Measurements from ENCODE around the gene NXPH2.
"Not testable (repeated sequence)": the region's sequence is repeated elsewhere in the genome, so short reads cannot be mapped to it uniquely, and the experiment has no call there.

NXPH2 gene

GRCh38 chr2:138760676-138761075 is 19.5 kb downstream of the NXPH2 start:
- no peak overlapping the region for H2AFZ ChIP-seq (ENCODE audit: low read length, unreplicated experiment)
- H3K4me3 ChIP-seq (ENCODE audit: low read depth, low read length) = no peak overlapping the region
- H3K36me3 ChIP-seq (ENCODE audit: insufficient read depth, low read length) = no peaks in the 10 kb centered on the region
- no peaks in the 10 kb centered on the region for H3K4me1 ChIP-seq (ENCODE audit: control insufficient read depth, insufficient read depth, low read length, unreplicated experiment)
- peaks cover 31% of the 10 kb centered on the region for H3K27me3 ChIP-seq (ENCODE audit: insufficient read depth, low read length)
- no peak overlapping the region for H3K27ac ChIP-seq (ENCODE audit: low read depth, low read length)
- no peaks in the 10 kb centered on the region for H3K79me2 ChIP-seq (ENCODE audit: control insufficient read depth, insufficient read depth, low read length, unreplicated experiment)

DNA sequence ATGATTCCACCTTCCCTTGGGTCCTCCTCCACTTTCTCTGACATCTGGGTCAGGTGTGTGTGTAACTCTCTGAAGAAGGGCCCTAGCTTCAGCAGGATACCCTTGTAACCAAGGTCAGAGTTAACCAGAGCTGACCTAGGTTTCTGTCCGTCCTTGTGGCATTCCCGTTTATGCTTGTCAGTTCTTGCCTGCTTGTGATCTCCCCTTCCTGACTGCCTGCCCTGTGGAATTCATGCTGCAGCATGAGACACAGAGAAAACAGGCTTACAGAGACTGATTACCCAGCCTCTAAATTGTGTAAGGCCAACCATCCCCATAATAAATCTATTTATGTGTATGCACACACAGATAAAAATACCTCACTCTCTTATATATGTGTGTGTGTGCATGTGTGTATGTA is 22.8 kb downstream of the NXPH2 start:
- no peak overlapping the region for H3K27ac ChIP-seq (ENCODE audit: low read depth, low read length)
- H3K36me3 ChIP-seq (ENCODE audit: insufficient read depth, low read length) = no peaks in the 10 kb centered on the region
- H3K79me2 ChIP-seq (ENCODE audit: control insufficient read depth, insufficient read depth, low read length, unreplicated experiment) = no peaks in the 10 kb centered on the region
- H2AFZ ChIP-seq (ENCODE audit: low read length, unreplicated experiment) = no peak overlapping the region
- no peaks in the 10 kb centered on the region for H3K4me1 ChIP-seq (ENCODE audit: control insufficient read depth, insufficient read depth, low read length, unreplicated experiment)
- no peak overlapping the region for H3K4me3 ChIP-seq (ENCODE audit: low read depth, low read length)
- peaks cover 19% of the 10 kb centered on the region for H3K27me3 ChIP-seq (ENCODE audit: insufficient read depth, low read length)

- Histone ChIP-seq H3K79me2 (ENCODE audit: control insufficient read depth, insufficient read depth, low read length, unreplicated experiment) (no peaks in the 10 kb centered on the region), H2AFZ (ENCODE audit: low read length, unreplicated experiment) (no peak overlapping the region), H3K4me3 (ENCODE audit: low read depth, low read length) (no peak overlapping the region), H3K27ac (ENCODE audit: low read depth, low read length) (no peak overlapping the region), H3K27me3 (ENCODE audit: insufficient read depth, low read length) (no peaks in the 10 kb centered on the region; the same call in 1 of the 2 replicates), H3K4me1 (ENCODE audit: control insufficient read depth, insufficient read depth, low read length, unreplicated experiment) (no peaks in the 10 kb centered on the region), H3K36me3 (ENCODE audit: insufficient read depth, low read length) (no peaks in the 10 kb centered on the region)
Measured at GRCh38 chr2:138752197-138752956, 27.8 kb downstream of the NXPH2 start.

- Histone ChIP-seq H3K4me1 (ENCODE audit: control insufficient read depth, insufficient read depth, low read length, unreplicated experiment) (no peaks in the 10 kb centered on the region), H3K4me3 (ENCODE audit: low read depth, low read length) (no peak overlapping the region), H3K36me3 (ENCODE audit: insufficient read depth, low read length) (no peaks in the 10 kb centered on the region), H3K27me3 (ENCODE audit: insufficient read depth, low read length) (no peaks in the 10 kb centered on the region; the same call in 1 of the 2 replicates), H3K79me2 (ENCODE audit: control insufficient read depth, insufficient read depth, low read length, unreplicated experiment) (no peaks in the 10 kb centered on the region), H2AFZ (ENCODE audit: low read length, unreplicated experiment) (no peak overlapping the region), H3K27ac (ENCODE audit: low read depth, low read length) (no peak overlapping the region)
Measured at GRCh38 chr2:138744713-138745112, 35.5 kb downstream of the NXPH2 start.

DNA sequence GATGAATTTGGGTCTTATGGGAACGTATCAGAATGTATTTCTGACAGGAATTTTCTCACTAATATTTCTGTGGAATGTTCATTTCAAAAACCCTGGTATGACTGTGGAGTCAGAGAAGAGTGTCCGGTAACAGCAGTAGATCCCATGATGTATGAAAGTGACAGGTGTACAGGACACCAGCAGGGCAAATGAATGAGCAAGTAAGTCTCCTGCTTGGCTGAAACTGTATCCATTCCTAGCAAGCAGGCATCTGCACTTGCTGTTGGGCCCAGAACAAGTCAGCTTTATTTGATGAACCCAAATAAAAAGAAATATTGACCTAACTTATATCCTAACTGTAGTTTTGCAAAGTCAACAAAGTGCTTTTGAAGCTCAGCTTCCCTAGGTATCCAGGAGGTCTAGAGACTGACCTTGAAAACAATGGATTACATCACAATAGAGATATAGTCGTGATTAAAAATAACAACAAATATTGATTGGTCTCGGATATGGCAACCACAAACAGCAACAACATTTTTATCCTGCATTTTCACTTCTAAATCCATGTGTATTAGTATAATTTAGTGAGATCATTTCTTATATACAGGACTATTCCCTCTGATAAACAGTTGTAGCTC is 37.6 kb downstream of the NXPH2 start:
- Histone ChIP-seq H3K27ac (ENCODE audit: low read depth, low read length) (no peak overlapping the region), H3K79me2 (ENCODE audit: control insufficient read depth, insufficient read depth, low read length, unreplicated experiment) (no peaks in the 10 kb centered on the region), H3K36me3 (ENCODE audit: insufficient read depth, low read length) (no peaks in the 10 kb centered on the region), H3K4me3 (ENCODE audit: low read depth, low read length) (no peak overlapping the region), H2AFZ (ENCODE audit: low read length, unreplicated experiment) (no peak overlapping the region), H3K4me1 (ENCODE audit: control insufficient read depth, insufficient read depth, low read length, unreplicated experiment) (no peaks in the 10 kb centered on the region), H3K27me3 (ENCODE audit: insufficient read depth, low read length) (no peaks in the 10 kb centered on the region)

- no peaks in the 10 kb centered on the region for H3K27me3 ChIP-seq (ENCODE audit: insufficient read depth, low read length)
- H3K27ac ChIP-seq (ENCODE audit: low read depth, low read length) = no peak overlapping the region
- H3K36me3 ChIP-seq (ENCODE audit: insufficient read depth, low read length) = no peaks in the 10 kb centered on the region
- H2AFZ ChIP-seq (ENCODE audit: low read length, unreplicated experiment) = no peak overlapping the region
- no peak overlapping the region for H3K4me3 ChIP-seq (ENCODE audit: low read depth, low read length)
- no peaks in the 10 kb centered on the region for H3K4me1 ChIP-seq (ENCODE audit: control insufficient read depth, insufficient read depth, low read length, unreplicated experiment)
- no peaks in the 10 kb centered on the region for H3K79me2 ChIP-seq (ENCODE audit: control insufficient read depth, insufficient read depth, low read length, unreplicated experiment)
Measured at GRCh38 chr2:138741851-138742250, 38.3 kb downstream of the NXPH2 start.

DNA sequence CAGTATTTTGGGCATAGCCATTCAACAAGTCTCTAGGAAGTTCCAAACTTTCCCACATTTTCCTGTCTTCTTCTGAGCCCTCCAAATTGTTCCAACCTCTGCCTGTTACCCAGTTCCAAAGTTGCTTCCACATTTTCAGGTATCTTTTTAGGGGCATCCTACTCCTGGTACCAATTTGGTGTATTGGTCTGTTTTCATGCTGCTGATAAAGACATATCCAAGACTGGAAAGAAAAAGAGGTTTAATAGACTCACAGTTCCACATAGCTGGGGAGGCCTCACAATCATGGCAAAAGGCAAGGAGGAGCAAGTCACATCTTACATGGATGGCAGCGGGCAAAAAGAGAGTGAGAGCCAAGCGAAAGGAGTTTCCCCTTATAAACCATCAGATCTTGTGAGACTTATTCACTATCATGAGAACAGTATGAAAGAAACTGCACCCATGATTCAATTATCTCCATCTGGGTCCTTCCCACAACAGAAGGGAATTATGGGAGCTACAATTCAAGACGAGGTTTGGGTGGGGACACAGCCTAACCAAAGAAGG is 43.1 kb downstream of the NXPH2 start:
- not testable (repeated sequence) for H3K4me1 ChIP-seq (ENCODE audit: control insufficient read depth, insufficient read depth, low read length, unreplicated experiment); H2AFZ ChIP-seq (ENCODE audit: low read length, unreplicated experiment); H3K27me3 ChIP-seq (ENCODE audit: insufficient read depth, low read length); H3K36me3 ChIP-seq (ENCODE audit: insufficient read depth, low read length); H3K4me3 ChIP-seq (ENCODE audit: low read depth, low read length); H3K79me2 ChIP-seq (ENCODE audit: control insufficient read depth, insufficient read depth, low read length, unreplicated experiment); H3K27ac ChIP-seq (ENCODE audit: low read depth, low read length)

DNA sequence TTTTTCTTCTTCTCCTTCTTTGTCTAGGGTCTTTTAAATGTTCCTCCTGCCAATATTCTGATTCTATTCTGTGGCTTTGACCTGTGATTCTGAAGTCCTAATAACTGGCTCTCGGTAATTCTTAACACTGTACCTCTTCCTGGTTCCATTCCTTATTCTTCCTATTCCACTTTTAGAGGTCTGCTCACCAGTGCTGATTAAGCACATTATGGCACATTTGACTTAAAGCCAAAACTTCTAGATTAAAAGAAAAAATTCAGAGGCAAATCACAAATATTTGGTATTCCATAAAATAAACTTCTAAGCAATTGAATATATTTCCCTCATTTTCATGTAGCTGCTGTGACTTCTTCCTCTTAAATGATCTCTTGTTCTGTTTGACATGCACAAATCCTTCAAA is 47.5 kb downstream of the NXPH2 start:
- H3K27ac ChIP-seq (ENCODE audit: low read depth, low read length) = no peak overlapping the region
- no peak overlapping the region for H3K4me3 ChIP-seq (ENCODE audit: low read depth, low read length)
- no peaks in the 10 kb centered on the region for H3K36me3 ChIP-seq (ENCODE audit: insufficient read depth, low read length)
- H3K27me3 ChIP-seq (ENCODE audit: insufficient read depth, low read length) = no peaks in the 10 kb centered on the region
- no peak overlapping the region for H2AFZ ChIP-seq (ENCODE audit: low read length, unreplicated experiment)
- no peaks in the 10 kb centered on the region for H3K4me1 ChIP-seq (ENCODE audit: control insufficient read depth, insufficient read depth, low read length, unreplicated experiment)
- H3K79me2 ChIP-seq (ENCODE audit: control insufficient read depth, insufficient read depth, low read length, unreplicated experiment) = no peaks in the 10 kb centered on the region

DNA sequence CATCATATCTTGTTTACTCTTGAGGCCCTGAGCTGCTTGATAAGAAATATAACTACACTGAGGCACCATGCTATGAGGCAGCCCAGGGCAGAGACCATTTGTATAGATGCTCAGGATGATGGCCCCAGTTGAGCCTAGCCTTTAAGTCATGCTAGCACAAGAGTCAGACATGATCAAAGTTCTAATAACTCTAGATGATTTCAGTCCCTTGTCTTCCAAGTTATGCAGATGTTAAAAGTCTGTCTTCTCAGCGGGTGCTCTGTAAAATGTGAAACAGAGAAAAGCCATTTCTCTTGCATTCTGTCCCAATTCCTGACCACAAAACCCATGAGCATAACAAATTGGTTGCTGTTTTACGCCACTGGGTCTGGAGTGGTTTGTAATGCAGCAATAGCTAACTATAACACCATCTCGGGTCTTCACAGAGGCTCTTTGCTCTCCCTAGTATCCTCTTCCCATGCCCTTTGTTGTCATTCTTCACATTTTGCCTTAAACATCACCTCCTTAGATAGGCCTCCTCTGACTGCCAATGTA is 49.6 kb downstream of the NXPH2 start:
- Histone ChIP-seq H3K27me3 (ENCODE audit: insufficient read depth, low read length) (no peaks in the 10 kb centered on the region), H3K4me3 (ENCODE audit: low read depth, low read length) (no peak overlapping the region), H3K79me2 (ENCODE audit: control insufficient read depth, insufficient read depth, low read length, unreplicated experiment) (no peaks in the 10 kb centered on the region), H3K36me3 (ENCODE audit: insufficient read depth, low read length) (no peaks in the 10 kb centered on the region), H3K4me1 (ENCODE audit: control insufficient read depth, insufficient read depth, low read length, unreplicated experiment) (no peaks in the 10 kb centered on the region), H2AFZ (ENCODE audit: low read length, unreplicated experiment) (no peak overlapping the region), H3K27ac (ENCODE audit: low read depth, low read length) (no peak overlapping the region)

- no peak overlapping the region for H3K27ac ChIP-seq (ENCODE audit: low read depth, low read length)
- H3K79me2 ChIP-seq (ENCODE audit: control insufficient read depth, insufficient read depth, low read length, unreplicated experiment) = no peaks in the 10 kb centered on the region
- no peaks in the 10 kb centered on the region for H3K27me3 ChIP-seq (ENCODE audit: insufficient read depth, low read length)
- no peaks in the 10 kb centered on the region for H3K36me3 ChIP-seq (ENCODE audit: insufficient read depth, low read length)
- H3K4me1 ChIP-seq (ENCODE audit: control insufficient read depth, insufficient read depth, low read length, unreplicated experiment) = no peaks in the 10 kb centered on the region
- no peak overlapping the region for H3K4me3 ChIP-seq (ENCODE audit: low read depth, low read length)
- no peak overlapping the region for H2AFZ ChIP-seq (ENCODE audit: low read length, unreplicated experiment)
Measured at GRCh38 chr2:138727956-138728355, 52.2 kb downstream of the NXPH2 start.

GRCh38 chr2:138726681-138727080 is 53.5 kb downstream of the NXPH2 start:
- no peaks in the 10 kb centered on the region for H3K36me3 ChIP-seq (ENCODE audit: insufficient read depth, low read length)

More at GRCh38 chr2:138726681-138727080, 53.5 kb downstream of the NXPH2 start:
- H3K79me2 ChIP-seq (ENCODE audit: control insufficient read depth, insufficient read depth, low read length, unreplicated experiment) = no peaks in the 10 kb centered on the region
- no peak overlapping the region for H3K27ac ChIP-seq (ENCODE audit: low read depth, low read length)
- H3K27me3 ChIP-seq (ENCODE audit: insufficient read depth, low read length) = no peaks in the 10 kb centered on the region
- no peak overlapping the region for H3K4me3 ChIP-seq (ENCODE audit: low read depth, low read length)
- H3K4me1 ChIP-seq (ENCODE audit: control insufficient read depth, insufficient read depth, low read length, unreplicated experiment) = no peaks in the 10 kb centered on the region
- H2AFZ ChIP-seq (ENCODE audit: low read length, unreplicated experiment) = no peak overlapping the region

Measured in ACC112 (cell line).